K562 (cell line): ENCODE measurements around the gene KCTD8. TPM values are rescaled to one million over a fixed set of nuclear protein-coding genes. Genes with fewer than 3 reads are reported as not detected.

Experiments
- ATAC-seq: fragments of 200-7000 bp; cut with Tn5 transposase; 3 replicates; pipeline ENCODE4 v1.9.1; 2020; ENCODE audit warnings: moderate library complexity
- BruUV-seq: library from RNA; stranded (reverse); fragments of 400-500 nt; replicated peaks from 2 replicates; lab custom pipeline; 2021; lab: Mats Ljungman, UMichigan
- CTCF ChIA-PET: fragments of 300-600 bp; formaldehyde crosslinking; extraction: SDS; loops from one replicate; lab custom pipeline; 2021; ENCODE audit warnings: low intra/inter-chr PET ratio; lab: Yijun Ruan, JAX
- POLR2A ChIA-PET: fragments of 300-600, 350-650 bp; sonication (Branson Sonifier 250); formaldehyde crosslinking; extraction: SDS; loops from one replicate; lab custom pipeline; 2021; ENCODE audit warnings: antibody characterized with exemption, inconsistent platforms; lab: Yijun Ruan, JAX
- DNase-seq, 4 experiments: peaks; one replicate each; pipeline versions ENCODE4 v3.0.0 to v3.0.0-alpha.2; 2011 to 2018; ENCODE audit warnings: low spot score in 3 of 4, mixed read lengths in 3 of 4; ENCODE audit errors: extremely low read depth in 1 of 4
- FAIRE-seq: peaks from 2 replicates; lab custom pipeline; 2011; peaks lifted over from hg19 to GRCh38; lab: Jason Lieb, UNC
- H2AFZ ChIP-seq: 2 replicates; pipeline ENCODE4 v1.6.0; 2011; ENCODE audit warnings: low read depth, low read length, control low read depth, inconsistent platforms
- H3K27ac ChIP-seq: fragments of 200-600 bp; 3 replicates; pipeline ENCODE4 v1.8.0; 2011; ENCODE audit warnings: low read depth, mild to moderate bottlenecking, control low read depth, inconsistent platforms, low read length, moderate library complexity, mixed read lengths; ENCODE audit errors: extremely low read depth
- H3K27me3 ChIP-seq, 2 experiments: fragments of 300-600 bp in 1 of 2; 2 replicates in 1 of 2; 3 replicates in 1 of 2; pipeline versions ENCODE4 v1.6.0 to v1.8.0; 2011; ENCODE audit warnings: inconsistent platforms in 2 of 2, low read length in 2 of 2, mild to moderate bottlenecking in 1 of 2, mixed read lengths in 1 of 2, moderate library complexity in 1 of 2; ENCODE audit not compliant: control insufficient read depth in 2 of 2, insufficient read depth in 2 of 2
- H3K36me3 ChIP-seq: fragments of 300-600 bp; 3 replicates; pipeline ENCODE4 v1.8.0; 2011; ENCODE audit warnings: mild to moderate bottlenecking, low read length, inconsistent platforms; ENCODE audit not compliant: control insufficient read depth, insufficient read depth
- H3K4me1 ChIP-seq, 2 experiments: fragments of 200-600 bp in 1 of 2; replicated peaks in 1 of 2; 2 replicates in 1 of 2; 3 replicates in 1 of 2; pipeline versions ENCODE4 v1.5.1 to v1.8.0; 2011; ENCODE audit warnings: inconsistent platforms in 2 of 2, low read length in 2 of 2, mild to moderate bottlenecking in 1 of 2, mixed read lengths in 1 of 2, moderate library complexity in 1 of 2; ENCODE audit not compliant: control insufficient read depth in 2 of 2, insufficient read depth in 2 of 2
- H3K4me2 ChIP-seq: 2 replicates; pipeline ENCODE4 v1.6.1; 2011; ENCODE audit warnings: low read length, control low read depth, inconsistent platforms, mixed read lengths; ENCODE audit not compliant: insufficient read depth
- H3K4me3 ChIP-seq: fragments of 200-600 bp; sonication (generic), shearing (Covaris generic); 2 replicates; pipeline ENCODE4 v1.5.1; 2016; ENCODE audit warnings: control low read depth, inconsistent platforms
- H3K79me2 ChIP-seq: fragments of 200-600 bp; 3 replicates; pipeline ENCODE4 v1.8.0; 2011; ENCODE audit warnings: low read length, inconsistent platforms; ENCODE audit not compliant: control insufficient read depth, insufficient read depth
- H3K9ac ChIP-seq, 2 experiments: 2 replicates each; pipeline versions ENCODE4 v1.6.0 to v1.6.1; 2011; ENCODE audit warnings: low read depth in 2 of 2, low read length in 2 of 2, control low read depth in 1 of 2, inconsistent platforms in 1 of 2, mild to moderate bottlenecking in 1 of 2, mixed read lengths in 1 of 2; ENCODE audit not compliant: insufficient read depth in 1 of 2
- H3K9me1 ChIP-seq: one replicate; pipeline ENCODE4 v1.6.0; 2011; ENCODE audit warnings: inconsistent platforms, mild to moderate bottlenecking, low read length, moderate library complexity; ENCODE audit not compliant: control insufficient read depth, insufficient read depth
- H3K9me3 ChIP-seq: replicated peaks from 2 replicates; pipeline ENCODE4 v1.5.1; 2011; ENCODE audit warnings: low read depth, low read length, inconsistent platforms; ENCODE audit not compliant: control insufficient read depth, insufficient read depth
- H4K20me1 ChIP-seq: replicated peaks from 2 replicates; pipeline ENCODE4 v1.6.1; 2011; ENCODE audit warnings: low read length, inconsistent platforms, mixed read lengths; ENCODE audit not compliant: control insufficient read depth, insufficient read depth
- CEBPG ChIP-seq, 3 experiments: fragments of 200-800 bp in 1 of 3; sonication (Bioruptor generic) in 1 of 3; sonication (generic) in 1 of 3; formaldehyde crosslinking in 1 of 3; IDR thresholded peaks in 2 of 3; conservative IDR thresholded peaks in 1 of 3; 2 replicates each; pipeline versions ENCODE4 v1.6.1 to v1.8.0; 2016 to 2022; ENCODE audit warnings: missing compliant biosample characterization in 2 of 3, missing genetic modification characterization in 2 of 3, mild to moderate bottlenecking in 1 of 3, missing genetic modification reagents in 1 of 3
- FOXK1 ChIP-seq: sonication (generic); formaldehyde crosslinking; IDR thresholded peaks from 2 replicates; pipeline ENCODE4 v1.8.0; 2022; ENCODE audit warnings: missing genetic modification reagents, mild to moderate bottlenecking, borderline replicate concordance
- FOXO4 ChIP-seq: fragments of 450-650 bp; formaldehyde crosslinking; IDR thresholded peaks from 2 replicates; pipeline ENCODE4 v1.4.0; 2020; ENCODE audit warnings: mild to moderate bottlenecking, moderate library complexity
- FUS ChIP-seq: fragments of 200-400 bp; formaldehyde crosslinking; optimal IDR thresholded peaks from 2 replicates; pipeline ENCODE3; 2017; ENCODE audit warnings: low read depth, low read length
- PKNOX1 ChIP-seq: fragments of 450-650 bp; IDR thresholded peaks from 2 replicates; pipeline ENCODE4 v1.6.1; 2016
- STAT6 ChIP-seq: sonication (generic); formaldehyde crosslinking; IDR thresholded peaks from 2 replicates; pipeline ENCODE4 v1.8.1; 2023; ENCODE audit warnings: mild to moderate bottlenecking, missing genetic modification reagents
- TFE3 ChIP-seq: fragments of 450-650 bp; formaldehyde crosslinking; IDR thresholded peaks from 2 replicates; pipeline ENCODE4 v1.4.0; 2020; ENCODE audit warnings: mild to moderate bottlenecking, mixed read lengths
- ZC3H4 ChIP-seq: sonication (generic); formaldehyde crosslinking; IDR thresholded peaks from 2 replicates; pipeline ENCODE4 v1.9.0; 2021; ENCODE audit warnings: missing genetic modification reagents, borderline replicate concordance
- ZC3H8 ChIP-seq: fragments of 450-650 bp; IDR thresholded peaks from 2 replicates; pipeline ENCODE4 v1.6.1; 2017
- ZFP36 ChIP-seq: fragments of 150-350 bp; IDR thresholded peaks from 2 replicates; pipeline ENCODE4 v1.6.1; 2018; ENCODE audit warnings: low read length, low read depth; ENCODE audit not compliant: partially characterized antibody
- ZNF143 ChIP-seq: sonication (generic); formaldehyde crosslinking; IDR thresholded peaks from 2 replicates; pipeline ENCODE4 v1.9.0; 2022; ENCODE audit warnings: mild to moderate bottlenecking, missing genetic modification reagents
- in situ Hi-C: fragments of 300-500 bp; cut with MboI; formaldehyde crosslinking; loops from 4 replicates; pipeline ENCODE4 v1.15.0; 2018; ENCODE audit warnings: inconsistent platforms, mixed read lengths
- intact Hi-C: fragments of 100-400 bp; cut with micrococcal nuclease; formaldehyde crosslinking; loops from 2 replicates; pipeline ENCODE4 v1.14.2; 2022
- polyA plus RNA-seq, 8 experiments: library from polyadenylated mRNA; depleted of rRNA in 4 of 8; stranded (reverse) in 5 of 8; unstranded in 3 of 8; fragments of >200 nt; fragmentation: Nextera tagmentation in 2 of 8; fragmentation: Illumina TruSeq in 1 of 8; extraction: Ambion mirVana in 2 of 8; extraction: Trizol in 1 of 8; gene quantifications; 2 replicates each; pipeline versions ENCODE4 v1.2.1 to v1.2.3, GENCODE V29; 2011 to 2014; ENCODE audit warnings: inconsistent platforms in 1 of 8, missing spikeins in 1 of 8
- total RNA-seq, 7 experiments: library from RNA; depleted of rRNA in 6 of 7; stranded (reverse); fragments of >200 nt in 6 of 7; fragmentation: Illumina TruSeq in 2 of 7; extraction: Trizol in 2 of 7; gene quantifications; 2 replicates each; pipeline versions ENCODE4 v1.2.1 to v1.2.3, GENCODE V29; 2011 to 2021; ENCODE audit warnings: low replicate concordance in 1 of 7

Gene KCTD8
- total and polyA plus RNA-seq, 9 of the 15 experiments (the other 6 are each of a cell fraction or from before 2014, with no cell fraction given), result not detected

GRCh38 chr4:44237643-44238042 lies 211.0 kb downstream of the KCTD8 start:
- in situ Hi-C loops, result no loop called here

More at GRCh38 chr4:44237643-44238042, 211.0 kb downstream of the KCTD8 start:
- intact Hi-C loops, result no loop called here
- no TSS peak for BruUV-seq
- Histone ChIP-seq H3K27me3 (no peaks in the 10 kb centered on the region), H3K4me3 (no peak overlapping the region), H3K27ac (no peak overlapping the region), H2AFZ (no peak overlapping the region), H3K9me3 (no peaks in the 10 kb centered on the region), H3K9ac (no peak overlapping the region), H3K79me2 (no peaks in the 10 kb centered on the region), H3K4me2 (no peak overlapping the region), H3K36me3 (no peaks in the 10 kb centered on the region), H3K4me1 (no peaks in the 10 kb centered on the region), H3K9me1 (no peaks in the 10 kb centered on the region), H4K20me1 (no peaks in the 10 kb centered on the region)
- CTCF ChIA-PET, result no interaction called here
- ATAC-seq (no peak), DNase-seq (no peak), FAIRE-seq (no peak)
- POLR2A ChIA-PET, result no interaction called here
- TF ChIP-seq FOXK1 (CRISPR knock-in tag), result no peak
- TF ChIP-seq PKNOX1, result no peak
- no peak for TF ChIP-seq CEBPG (CRISPR knock-in tag; IDR thresholded peaks at IDR 0.05)
- no peak for TF ChIP-seq CEBPG (tag; conservative IDR thresholded peaks at IDR 0.05 in 1 of 2, IDR thresholded peaks at IDR 0.05 in 1 of 2)
- TF ChIP-seq TFE3 (CRISPR knock-in tag), result no peak
- no peak for TF ChIP-seq ZC3H8
- TF ChIP-seq STAT6 (CRISPR knock-in tag), result no peak
- TF ChIP-seq ZNF143 (CRISPR knock-in tag), result no peak
- TF ChIP-seq FOXO4 (CRISPR knock-in tag), result no peak
- no peak for TF ChIP-seq ZC3H4 (CRISPR knock-in tag)
- no peak for TF ChIP-seq FUS
- TF ChIP-seq ZFP36, result no peak
